Ureter (tissue), 1 donor: ENCODE measurements around the gene CCDC8. TPM values are rescaled to one million over a fixed set of nuclear protein-coding genes. Genes with fewer than 3 reads are reported as not detected.

Experiments
- total RNA-seq: library from RNA; stranded (reverse); gene quantifications from one replicate; pipeline ENCODE4 v1.2.4, GENCODE V29; 2023
- donor health status: DM: yes; HTN: yes; CAD: no.

CCDC8 gene
- total RNA-seq, 1 donor from 2014 or later, result 10.7 TPM

Other genes starting within 250 kb of the CCDC8 start
- 1.9 TPM for gene IGFL1, start 183.8 kb downstream of the CCDC8 start, total RNA-seq
- 108 TPM for gene HIF3A, start 116.5 kb downstream of the CCDC8 start, total RNA-seq
- 91.3 TPM for gene PPP5C, start 66.5 kb downstream of the CCDC8 start, total RNA-seq
- 0.23 TPM for gene PNMA8C, start 15.4 kb upstream of the CCDC8 start, total RNA-seq
- gene PNMA8A, start 58.0 kb upstream of the CCDC8 start, total RNA-seq, result 6.4 TPM
- gene PNMA8B, start 82.3 kb upstream of the CCDC8 start, total RNA-seq, result 1.1 TPM
- 253 TPM for gene CALM3, start 187.8 kb upstream of the CCDC8 start, total RNA-seq
- gene PTGIR, start 211.5 kb upstream of the CCDC8 start, total RNA-seq, result 3.5 TPM
- gene GNG8, start 222.6 kb upstream of the CCDC8 start, total RNA-seq, result not detected
- 25.6 TPM for gene DACT3, start 247.6 kb upstream of the CCDC8 start, total RNA-seq